ENCODE data around the gene SV2A. TPM values are rescaled to one million over a fixed set of nuclear protein-coding genes. Genes with fewer than 3 reads are reported as not detected.

The SV2A gene
- 1 to 10 TPM; 1.2 to 7.7 (median 3.2) TPM for total RNA-seq
- polyA plus RNA-seq, result 1 to 10 TPM; 3.2 to 7.9 TPM
- long read RNA-seq, donor 1, full-length matches to known transcripts, result 1 of 7 reads
- long read RNA-seq, donor 1, partial matches to known transcripts, result 3 of 7 reads
- long read RNA-seq, donor 1, other reads (novel, unspliced or antisense), result 3 of 7 reads
- long read RNA-seq, donor 2, full-length matches to known transcripts, result 1 of 1 reads
- long read RNA-seq, donor 2, partial matches to known transcripts, result 0 of 1 reads
- long read RNA-seq, donor 2, other reads (novel, unspliced or antisense), result 0 of 1 reads
- long read RNA-seq, donor 3, full-length matches to known transcripts, result 2 of 6 reads
- long read RNA-seq, donor 3, partial matches to known transcripts, result 4 of 6 reads
- long read RNA-seq, donor 3, other reads (novel, unspliced or antisense), result 0 of 6 reads

- peak within 1 kb of the TSS; percentile 70 for H3K4me3 ChIP-seq
- 1 to 2% (median 1%) methylated on average over 24 of the region's 24 CpGs for WGBS, 3 donors
- H3K27ac ChIP-seq, result no peak within 1 kb of the TSS
- intact Hi-C loops (cut with DNase I), result no loop called here
- no peaks in the 10 kb centered on the region for H3K4me1 ChIP-seq (ENCODE audit: insufficient read depth)
- TF ChIP-seq EP300 (IDR thresholded peaks at IDR 0.05), result no peak
- TF ChIP-seq CTCF (IDR thresholded peaks at IDR 0.05), result no peak
- no peak for TF ChIP-seq POLR2A (IDR thresholded peaks at IDR 0.05)
- no peaks in the 10 kb centered on the region for H3K36me3 ChIP-seq
- peak in 2 of 5 donors; percentile 49 to 61 for DNase-seq
- H3K9me3 ChIP-seq, result no peaks in the 10 kb centered on the region
- H3K27me3 ChIP-seq, result no peaks in the 10 kb centered on the region
Measured at GRCh38 chr1:149917571-149918144, at the start of gene SV2A. TSS of gene SV2A (minus strand) at chr1:149917844. CDS start at chr1:149913840, 4,004 bp downstream.

DNA sequence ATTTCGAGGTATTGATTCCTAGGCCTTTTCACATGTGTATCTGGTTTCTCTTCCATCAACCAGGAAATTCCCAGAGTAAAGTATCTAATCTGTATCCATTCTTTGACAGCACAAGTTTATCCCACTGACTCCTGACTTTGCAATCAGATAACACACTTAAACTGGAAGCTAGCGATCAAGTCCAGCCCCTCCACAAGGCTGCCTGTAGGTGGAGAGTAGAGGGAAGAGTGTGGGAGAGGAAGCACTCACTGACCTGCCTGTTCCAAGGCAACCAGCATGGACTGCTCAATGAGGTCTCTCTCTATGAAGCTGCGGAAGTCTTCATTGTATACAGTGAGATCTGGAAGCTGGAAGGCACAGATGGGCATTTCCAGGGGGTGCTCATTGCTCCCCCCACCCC, 49.4 kb upstream of the SV2A start:
- intact Hi-C loops (cut with DNase I), result loop anchor here in 1 of 4 donors (10.0 kb wide), 1 partner anchor 48 kb away; the partner anchor contains the start of gene OTUD7B
- H3K4me3 ChIP-seq, result no peak overlapping the region
- H3K9me3 ChIP-seq, result no peaks in the 10 kb centered on the region
- peaks cover 7% of the 10 kb centered on the region for H3K4me1 ChIP-seq (ENCODE audit: insufficient read depth)
- no peak for DNase-seq
- H3K27me3 ChIP-seq, result no peaks in the 10 kb centered on the region
- no peak for TF ChIP-seq POLR2A (IDR thresholded peaks at IDR 0.05)
- no peak for TF ChIP-seq CTCF (IDR thresholded peaks at IDR 0.05)
- TF ChIP-seq EP300 (IDR thresholded peaks at IDR 0.05), result no peak
- WGBS, 3 donors, result 82 to 84% (median 83%) methylated on average over 3 of the region's 3 CpGs
- no peaks in the 10 kb centered on the region for H3K36me3 ChIP-seq
- no peak overlapping the region for H3K27ac ChIP-seq

DNA sequence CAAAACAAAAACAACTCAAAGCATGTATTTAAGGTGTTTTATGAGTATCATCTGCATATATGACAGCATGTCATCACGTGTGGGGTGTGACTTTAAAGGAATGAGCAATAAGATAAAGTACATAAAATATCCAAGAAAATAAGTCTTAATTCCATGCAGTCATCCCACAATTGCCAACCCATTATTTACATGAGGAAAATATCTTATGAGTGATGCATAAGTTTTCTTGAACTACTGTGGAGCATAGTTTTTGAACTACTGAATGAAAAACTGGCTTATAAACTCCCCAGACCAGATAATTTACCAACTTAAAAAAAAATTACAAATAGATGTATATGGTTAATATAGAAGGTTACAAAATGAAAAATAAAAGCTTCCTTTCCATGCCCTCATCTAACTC, 48.8 kb upstream of the SV2A start:
- Histone ChIP-seq H3K27me3 (no peaks in the 10 kb centered on the region), H3K4me3 (no peak overlapping the region), H3K36me3 (no peaks in the 10 kb centered on the region), H3K9me3 (no peaks in the 10 kb centered on the region), H3K27ac (no peak overlapping the region), H3K4me1 (ENCODE audit: insufficient read depth) (peaks cover 7% of the 10 kb centered on the region)
- TF ChIP-seq CTCF (IDR thresholded peaks at IDR 0.05) (no peak), EP300 (IDR thresholded peaks at IDR 0.05) (no peak), POLR2A (IDR thresholded peaks at IDR 0.05) (no peak)
- no peak for DNase-seq
- intact Hi-C loops (cut with DNase I), result loop anchor here in 1 of 4 donors (10.0 kb wide), 1 partner anchor 48 kb away; the partner anchor contains the start of gene OTUD7B
- 38 to 63% (median 42%) methylated on average over 1 of the region's 1 CpG for WGBS, 3 donors

DNA sequence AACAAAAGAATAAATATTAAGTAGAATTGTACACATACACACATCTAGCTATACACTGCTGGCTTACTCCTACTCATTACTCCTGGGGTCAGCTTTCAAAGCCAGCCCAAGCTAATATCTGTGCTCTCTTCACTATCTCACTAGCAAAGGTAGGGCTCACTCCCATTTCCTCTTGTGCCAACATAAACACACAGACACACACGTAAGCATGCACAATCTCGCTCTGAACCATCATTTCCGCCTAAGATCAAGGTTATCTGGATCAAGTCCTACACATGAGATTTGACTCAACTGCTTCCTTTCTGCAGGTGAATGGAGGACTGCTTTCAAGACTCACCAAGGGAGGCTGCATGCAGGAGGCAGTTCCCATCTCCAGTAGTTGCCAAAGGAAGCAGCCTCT, 47.8 kb upstream of the SV2A start:
- Histone ChIP-seq H3K36me3 (no peaks in the 10 kb centered on the region), H3K27ac (no peak overlapping the region), H3K27me3 (no peaks in the 10 kb centered on the region), H3K4me1 (ENCODE audit: insufficient read depth) (peaks cover 7% of the 10 kb centered on the region), H3K9me3 (no peaks in the 10 kb centered on the region), H3K4me3 (no peak overlapping the region)
- no peak for TF ChIP-seq EP300 (IDR thresholded peaks at IDR 0.05)
- no peak for TF ChIP-seq CTCF (IDR thresholded peaks at IDR 0.05)
- no peak for TF ChIP-seq POLR2A (IDR thresholded peaks at IDR 0.05)
- intact Hi-C loops (cut with DNase I), result loop anchor here in 1 of 4 donors (10.0 kb wide), 1 partner anchor 49 kb away; the partner anchor contains the start of gene OTUD7B
- 88 to 93% (median 90%) methylated on average over 3 of the region's 3 CpGs for WGBS, 3 donors
- DNase-seq, result no peak

All from ovary (tissue), 10 donors.